ENCODE data around the gene SEMG2.

Gene SEMG2

DNA sequence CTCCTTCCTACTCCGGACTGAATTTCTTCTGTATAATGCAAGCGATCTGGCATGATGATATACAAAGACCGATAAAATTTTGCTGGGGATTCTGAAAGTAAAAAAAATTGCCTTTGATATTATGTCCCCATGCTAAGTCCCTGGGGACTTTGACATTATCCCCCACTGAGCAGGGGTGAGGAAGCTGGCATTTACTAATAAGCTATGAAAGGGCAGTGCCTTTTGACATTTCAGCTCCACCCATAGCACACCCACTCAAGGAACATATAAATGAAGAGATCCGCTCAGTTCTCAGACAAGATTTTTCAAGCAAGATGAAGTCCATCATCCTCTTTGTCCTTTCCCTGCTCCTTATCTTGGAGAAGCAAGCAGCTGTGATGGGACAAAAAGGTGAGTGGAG lies at the start of gene SEMG2:
TSS of gene SEMG2 (plus strand) at position 298 of the 400 bp plus-strand sequence. CDS start at position 315, 17 bp downstream.
- no peak for TF ChIP-seq CTCF (IDR thresholded peaks at IDR 0.05; ENCODE audit: extremely low read depth, insufficient read depth, missing control alignments)
- DNase-seq (ENCODE audit: low spot score) = no peak
- in situ Hi-C loops (cut with MboI; ENCODE audit: low pct_unique_long_range_greater_than_20kb, low sequenced_read_pairs, unreplicated experiment) = no loop called here

DNA sequence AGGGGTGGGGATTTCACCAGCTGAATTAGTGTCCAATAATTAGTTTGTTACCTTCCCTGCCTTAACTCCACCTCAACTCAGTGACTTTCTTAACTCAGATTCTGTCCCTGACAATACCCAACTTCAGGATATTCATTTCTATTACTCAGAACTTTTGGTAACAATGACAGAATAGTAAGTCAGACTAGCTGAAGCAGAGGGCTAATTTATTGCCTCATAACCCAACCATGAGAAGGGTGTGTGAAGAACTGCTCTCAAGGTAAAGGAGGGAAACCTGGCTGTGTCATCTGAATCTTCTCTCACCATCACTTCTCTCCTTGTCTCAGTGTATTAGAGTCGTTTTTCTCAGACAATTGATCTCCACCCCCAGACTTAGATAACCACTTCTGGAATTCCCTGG lies 47.7 kb upstream of the SEMG2 start:
- DNase-seq (ENCODE audit: low spot score) = no peak
- no peak for TF ChIP-seq CTCF (IDR thresholded peaks at IDR 0.05; ENCODE audit: extremely low read depth, insufficient read depth, missing control alignments)
- in situ Hi-C loops (cut with MboI; ENCODE audit: low pct_unique_long_range_greater_than_20kb, low sequenced_read_pairs, unreplicated experiment) = no loop called here

DNA sequence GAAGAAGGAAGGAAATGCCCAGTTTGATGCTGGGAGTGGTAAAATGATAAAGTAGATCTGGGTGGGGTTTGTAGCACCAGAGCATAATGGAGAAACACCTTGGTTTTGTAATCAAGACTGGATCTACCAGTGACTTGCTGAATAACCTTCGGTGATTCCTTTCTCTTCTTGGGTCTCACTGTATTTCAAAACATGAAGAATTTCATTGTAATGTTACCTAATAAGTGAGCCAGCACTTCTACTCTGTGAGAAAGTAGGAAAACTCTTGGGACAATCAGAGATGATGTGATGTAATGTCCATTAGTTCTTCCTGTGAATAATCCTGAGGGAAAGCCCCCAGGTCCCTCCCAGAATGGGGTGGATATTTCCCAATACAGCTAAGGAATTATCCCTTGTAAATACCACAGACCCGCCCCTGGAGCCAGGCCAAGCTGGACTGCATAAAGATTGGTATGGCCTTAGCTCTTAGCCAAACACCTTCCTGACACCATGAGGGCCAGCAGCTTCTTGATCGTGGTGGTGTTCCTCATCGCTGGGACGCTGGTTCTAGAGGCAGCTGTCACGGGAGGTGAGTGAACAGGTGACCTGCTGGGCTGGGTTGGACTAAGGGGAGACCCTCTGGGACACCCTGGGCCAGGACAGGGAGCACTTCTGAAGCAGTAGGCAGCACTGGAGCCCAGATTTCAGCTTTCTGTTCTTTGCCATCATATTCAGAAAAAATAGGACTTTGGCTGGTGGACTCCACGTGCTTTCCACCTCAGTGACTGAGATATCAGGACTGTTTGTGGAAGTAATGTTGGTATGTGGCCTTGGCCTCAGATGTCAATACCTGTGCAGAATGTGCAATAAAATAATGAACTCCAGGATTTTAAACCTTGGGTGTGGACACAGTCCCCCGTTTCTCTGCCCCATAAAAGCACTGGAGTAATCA lies 46.5 kb upstream of the SEMG2 start, which contains the start of gene PI3:
TSS of gene PI3 (plus strand) at position 469 of the 931 bp plus-strand sequence. CDS start at position 490, 21 bp downstream.
- TF ChIP-seq CTCF (IDR thresholded peaks at IDR 0.05; ENCODE audit: extremely low read depth, insufficient read depth, missing control alignments) = no peak
- in situ Hi-C loops (cut with MboI; ENCODE audit: low pct_unique_long_range_greater_than_20kb, low sequenced_read_pairs, unreplicated experiment) = no loop called here
- DNase-seq (ENCODE audit: low spot score) = no peak

DNA sequence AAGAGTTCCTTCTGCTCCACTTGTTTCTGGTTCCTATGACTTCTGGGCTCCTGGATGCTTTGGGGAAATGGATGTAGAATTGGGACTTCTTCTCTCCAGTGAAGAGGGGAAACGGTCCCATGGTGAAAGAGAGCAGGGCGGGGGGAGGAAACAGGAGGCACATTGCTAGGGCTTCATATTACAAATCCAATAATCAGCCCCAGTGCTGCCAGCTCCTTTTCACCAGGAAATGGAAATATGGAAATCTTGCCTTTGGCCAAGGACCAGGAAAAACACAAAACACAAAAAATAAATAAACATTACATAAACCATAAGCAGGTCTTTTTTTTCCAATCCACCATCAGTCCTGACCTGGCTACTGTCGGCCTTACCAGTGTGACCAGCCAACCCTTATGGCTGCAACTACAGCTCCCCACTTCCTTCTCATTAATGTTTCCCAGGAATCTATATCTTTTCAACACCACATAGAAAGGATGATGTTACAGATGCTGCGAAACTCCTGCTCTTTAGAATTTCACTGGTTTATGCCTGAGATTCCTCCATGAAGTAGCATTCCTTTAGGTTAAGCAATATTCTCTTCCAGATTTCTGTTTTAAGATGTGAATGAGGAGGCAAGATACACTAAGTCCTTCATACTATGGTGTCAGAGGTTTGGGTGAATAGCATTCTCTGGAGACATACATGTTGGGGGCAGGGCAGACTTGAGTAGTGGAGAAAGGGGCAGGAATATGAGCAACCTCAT lies 44.5 kb upstream of the SEMG2 start:
- no peak for TF ChIP-seq CTCF (IDR thresholded peaks at IDR 0.05; ENCODE audit: extremely low read depth, insufficient read depth, missing control alignments)
- in situ Hi-C loops (cut with MboI; ENCODE audit: low pct_unique_long_range_greater_than_20kb, low sequenced_read_pairs, unreplicated experiment) = no loop called here
- DNase-seq (ENCODE audit: low spot score) = no peak

DNA sequence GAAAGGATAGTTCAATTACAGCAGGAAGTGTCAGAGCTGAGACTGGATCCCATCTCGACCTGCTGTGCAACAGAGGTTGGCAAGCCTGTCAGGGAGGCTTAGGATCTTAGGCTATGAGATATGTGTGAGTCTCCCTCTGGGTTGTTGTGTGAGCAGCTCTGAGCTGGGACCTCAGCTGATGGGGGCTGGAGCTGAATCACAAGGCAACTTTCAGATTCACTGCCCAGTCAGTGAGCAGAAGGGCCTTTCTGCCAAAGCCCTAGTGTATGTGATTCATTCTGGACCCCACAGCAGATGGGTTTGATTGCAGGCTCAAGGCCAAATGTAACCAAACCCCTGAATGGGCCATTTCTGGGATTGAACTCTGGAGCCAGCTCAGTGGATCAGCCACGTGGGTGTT lies 42.0 kb upstream of the SEMG2 start:
- no peak for TF ChIP-seq CTCF (IDR thresholded peaks at IDR 0.05; ENCODE audit: extremely low read depth, insufficient read depth, missing control alignments)
- in situ Hi-C loops (cut with MboI; ENCODE audit: low pct_unique_long_range_greater_than_20kb, low sequenced_read_pairs, unreplicated experiment) = no loop called here
- DNase-seq (ENCODE audit: low spot score) = no peak

DNA sequence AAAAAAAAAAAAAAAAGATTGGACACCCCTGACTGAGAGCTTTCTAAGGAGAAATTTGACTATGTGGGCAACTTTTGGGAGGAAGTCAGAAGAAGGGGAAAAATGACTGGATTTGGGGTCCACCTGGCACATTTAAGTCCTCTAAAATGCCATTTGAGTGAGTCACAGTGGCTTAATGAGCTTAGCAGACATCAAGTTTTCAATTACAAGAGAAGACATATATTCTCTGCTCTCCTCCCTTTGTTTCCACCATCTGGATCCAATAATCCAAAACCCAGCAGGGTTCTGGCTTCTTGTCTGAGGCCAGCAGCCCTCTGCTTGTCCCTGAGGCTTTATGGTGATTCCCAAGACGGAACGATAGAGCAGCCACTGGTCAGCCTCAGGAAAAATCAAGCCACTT lies 39.5 kb upstream of the SEMG2 start:
- in situ Hi-C loops (cut with MboI; ENCODE audit: low pct_unique_long_range_greater_than_20kb, low sequenced_read_pairs, unreplicated experiment) = no loop called here
- no peak for TF ChIP-seq CTCF (IDR thresholded peaks at IDR 0.05; ENCODE audit: extremely low read depth, insufficient read depth, missing control alignments)
- DNase-seq (ENCODE audit: low spot score) = no peak

All from GM13977 (cell line).